ENCODE data around the gene RGL1.

Gene RGL1

DNA sequence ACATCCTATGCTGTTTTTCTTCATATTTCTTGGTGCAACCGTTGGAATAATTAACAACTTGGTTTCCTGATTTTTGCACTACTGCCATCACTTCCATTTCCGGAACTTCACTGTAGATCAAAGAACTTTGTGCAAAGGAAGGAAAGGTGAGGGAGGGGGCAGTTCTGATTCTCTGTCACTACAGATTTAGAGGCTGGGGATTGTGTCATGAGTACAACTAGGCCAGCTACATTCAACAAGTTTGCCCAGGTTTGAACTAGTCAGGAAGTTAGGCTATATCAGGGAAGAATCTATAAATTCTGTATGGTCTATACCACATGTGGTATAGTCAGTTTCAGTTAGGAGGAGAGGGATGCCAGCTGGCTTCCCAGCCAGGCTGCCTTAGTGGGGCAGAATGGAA, 84.2 kb downstream of the RGL1 start:
- DNase-seq (ENCODE audit: low read depth), result no peak

DNA sequence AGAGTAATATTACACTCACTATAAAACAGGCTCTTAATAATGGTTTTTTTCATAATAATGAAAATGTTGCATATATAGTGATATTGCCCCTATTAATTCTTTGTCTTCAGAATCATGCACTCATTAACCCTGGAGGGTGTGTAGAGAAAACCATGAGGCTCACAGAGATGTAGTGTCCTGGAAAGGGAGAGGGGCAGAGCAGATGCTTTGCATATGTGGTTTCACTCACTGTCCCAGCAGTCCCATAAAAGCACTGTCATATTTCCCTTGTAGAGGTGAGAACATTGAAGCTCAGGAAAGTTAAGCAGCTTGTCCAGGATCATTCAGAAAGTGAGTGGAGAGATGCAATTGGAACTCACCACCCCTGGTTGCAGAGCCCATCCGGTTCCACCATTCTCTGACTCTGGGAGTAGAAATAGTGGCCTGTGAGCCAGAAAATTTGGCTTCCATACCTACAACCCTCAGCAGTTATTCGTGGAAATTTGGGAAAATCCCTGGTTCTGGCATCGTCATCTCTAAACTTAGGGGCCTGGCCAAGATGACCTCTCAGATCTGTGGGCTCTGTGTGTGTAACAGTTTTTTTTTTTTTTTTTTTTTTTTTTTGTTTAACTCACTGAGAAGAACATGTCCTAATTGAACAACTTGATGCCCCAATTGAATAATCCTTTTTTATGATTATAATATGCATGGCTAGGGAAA, 86.4 kb downstream of the RGL1 start:
- no peak for DNase-seq (ENCODE audit: low read depth)

DNA sequence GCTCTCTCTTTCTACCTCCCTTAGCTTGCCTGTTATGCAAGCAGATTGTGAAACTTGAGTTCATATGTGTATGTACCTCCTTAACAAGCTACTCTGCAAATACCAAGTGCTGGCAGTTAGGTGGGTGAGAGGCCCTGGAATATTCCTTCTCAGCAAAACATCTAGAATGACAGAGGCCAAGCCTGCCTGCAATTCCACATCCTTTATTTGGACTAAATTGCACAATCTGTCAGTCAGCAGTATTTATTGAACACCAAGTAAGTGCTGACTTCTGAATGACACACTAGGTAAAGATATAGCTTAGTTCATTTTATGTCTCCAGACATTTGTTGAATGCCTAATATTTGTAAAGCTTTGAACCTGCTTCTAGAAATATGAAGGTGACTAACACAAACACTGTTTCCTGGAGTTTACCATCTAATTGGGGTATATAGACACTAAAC, 87.5 kb downstream of the RGL1 start:
- no peak for DNase-seq (ENCODE audit: low read depth)

DNA sequence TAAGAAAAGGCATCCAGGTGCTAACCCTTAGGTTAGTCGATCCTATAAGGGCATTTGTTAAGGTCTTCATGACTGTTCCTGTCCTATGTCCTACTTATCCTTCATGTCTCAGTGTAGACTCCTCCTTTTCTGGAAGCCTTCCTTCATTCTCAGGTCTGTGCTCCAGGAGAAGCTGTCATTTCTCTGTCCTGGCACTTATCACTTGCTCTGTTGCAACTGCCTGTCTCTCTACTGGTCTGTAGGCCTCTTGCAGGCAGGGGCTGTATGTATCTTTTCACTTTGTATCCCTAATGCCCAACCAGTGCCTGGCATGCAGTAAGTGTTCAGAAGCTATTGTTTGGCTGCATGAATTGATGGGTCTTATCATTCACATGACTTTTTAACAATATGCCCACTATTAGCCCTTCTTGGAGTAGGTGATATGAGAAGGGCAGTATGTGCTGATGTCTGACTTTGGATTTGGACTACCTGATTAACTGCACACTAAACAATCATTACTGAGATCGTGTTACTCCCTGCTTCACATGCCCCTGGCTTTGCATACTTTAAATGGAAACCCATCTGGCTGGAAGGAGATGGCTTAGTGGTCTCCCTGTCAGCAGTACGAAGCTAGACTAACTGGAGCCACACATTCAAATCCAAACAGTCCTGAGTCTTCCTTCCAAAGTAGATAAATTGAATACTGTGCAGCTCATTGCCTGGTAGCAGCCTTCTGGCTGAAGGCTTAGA, 88.8 kb downstream of the RGL1 start:
- DNase-seq (ENCODE audit: low read depth), result no peak

DNA sequence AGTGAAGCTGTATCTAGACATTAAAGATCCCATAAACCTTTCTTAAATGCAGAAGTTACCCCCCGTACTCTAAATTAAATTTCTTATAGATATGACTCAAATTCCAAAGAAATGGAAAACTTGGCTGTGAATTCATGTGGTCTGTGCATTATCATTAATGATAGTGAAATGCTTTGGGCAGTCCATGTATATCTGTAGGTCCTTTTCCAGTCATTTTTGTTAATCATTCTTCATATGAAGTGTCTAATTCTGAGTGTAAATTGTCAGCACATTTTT, 89.3 kb downstream of the RGL1 start:
- DNase-seq (ENCODE audit: low read depth), result no peak

DNA sequence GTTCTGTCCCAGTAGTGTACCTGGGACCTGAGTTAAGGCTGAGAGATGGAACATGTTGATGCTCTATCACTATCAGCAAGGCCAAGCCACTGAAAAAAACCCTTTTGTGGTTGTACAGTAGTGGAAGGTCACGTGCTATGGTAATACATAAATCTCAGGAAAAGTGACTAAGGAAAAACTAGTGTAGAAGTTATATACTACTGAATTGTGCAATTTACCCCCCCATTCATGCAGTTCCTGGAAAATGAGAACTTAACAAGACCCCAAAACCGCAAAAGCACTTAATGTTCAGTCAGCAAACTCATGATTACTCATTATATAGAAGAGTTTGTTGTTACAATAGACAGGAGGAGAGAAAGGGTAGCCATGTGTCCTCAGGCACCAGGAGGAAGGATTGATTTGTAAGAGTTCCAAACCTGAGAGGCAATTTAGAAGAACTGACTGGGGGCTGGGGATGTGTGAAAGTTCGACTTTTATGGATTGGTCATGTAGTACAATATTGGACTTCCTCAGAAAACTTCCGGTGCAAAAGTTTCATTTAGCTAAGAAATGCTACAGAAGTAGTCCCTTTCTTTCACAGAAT, 91.6 kb downstream of the RGL1 start:
- no peak for DNase-seq (ENCODE audit: low read depth)

DNA sequence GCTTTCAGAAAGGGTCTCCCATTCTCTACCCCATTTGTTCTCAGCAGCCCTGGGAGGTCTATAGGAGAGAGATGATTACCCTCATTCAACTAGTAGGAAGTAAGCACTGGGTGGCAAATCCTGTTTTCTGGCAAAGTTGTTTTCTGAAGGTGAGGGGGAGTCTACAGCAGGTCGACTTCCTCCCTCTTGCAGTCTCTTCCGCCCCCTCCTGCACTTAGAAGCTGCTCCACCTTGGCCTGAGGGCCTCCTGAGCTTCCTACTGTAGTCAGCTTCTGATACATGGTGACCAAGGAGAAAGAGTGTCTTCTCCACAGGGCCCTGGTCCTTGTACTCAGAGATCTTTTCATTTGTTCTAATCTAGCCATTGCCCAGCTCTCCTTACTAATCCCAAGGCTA, 93.1 kb downstream of the RGL1 start:
- DNase-seq (ENCODE audit: low read depth), result no peak

DNA sequence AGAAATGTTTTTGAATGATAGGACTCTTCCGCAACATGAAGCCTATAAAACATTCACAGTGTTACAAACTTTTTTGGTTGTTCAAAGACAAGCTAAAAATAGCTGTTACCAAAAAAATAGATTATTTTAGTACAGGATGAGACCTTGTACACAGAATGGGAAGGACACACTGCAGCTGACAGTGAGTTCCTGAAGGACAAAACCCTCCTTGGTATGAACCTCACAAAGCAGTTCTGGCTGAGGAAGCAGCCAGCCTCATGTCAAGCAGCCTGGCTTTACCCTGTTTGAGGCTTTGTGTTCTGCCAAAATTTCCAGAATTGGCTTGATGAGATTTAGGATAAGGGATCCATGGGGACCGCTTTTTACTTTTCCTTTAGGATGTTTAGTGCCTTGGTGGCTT, 93.7 kb downstream of the RGL1 start:
- no peak for DNase-seq (ENCODE audit: low read depth)

DNA sequence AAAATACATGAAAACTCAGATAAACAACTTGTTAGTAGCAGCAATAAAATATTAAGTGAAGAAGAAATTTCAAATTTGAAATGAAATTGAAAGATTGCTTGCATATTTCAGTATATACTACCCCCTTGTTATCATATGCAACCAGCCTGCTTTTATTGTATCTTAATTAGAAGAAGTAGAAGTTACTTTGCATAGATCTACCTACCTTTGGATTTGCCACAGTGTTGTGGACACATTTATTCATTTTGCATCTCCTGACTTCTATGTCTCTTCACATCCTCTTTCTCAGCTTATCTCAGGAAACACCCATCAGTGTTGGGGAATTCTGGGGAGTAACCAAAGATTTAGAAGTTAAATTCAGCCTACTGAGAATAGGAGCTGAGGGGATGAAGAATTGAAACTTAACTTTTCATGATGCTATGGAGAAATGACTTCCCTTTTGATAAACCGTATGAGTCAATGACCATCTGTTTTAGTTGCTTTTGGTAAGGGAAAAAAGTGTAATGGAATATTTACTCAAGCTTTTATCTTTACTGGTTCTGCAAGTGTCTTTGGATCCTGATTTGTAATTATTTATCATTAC, 96.9 kb downstream of the RGL1 start:
- DNase-seq (ENCODE audit: low read depth), result no peak

DNA sequence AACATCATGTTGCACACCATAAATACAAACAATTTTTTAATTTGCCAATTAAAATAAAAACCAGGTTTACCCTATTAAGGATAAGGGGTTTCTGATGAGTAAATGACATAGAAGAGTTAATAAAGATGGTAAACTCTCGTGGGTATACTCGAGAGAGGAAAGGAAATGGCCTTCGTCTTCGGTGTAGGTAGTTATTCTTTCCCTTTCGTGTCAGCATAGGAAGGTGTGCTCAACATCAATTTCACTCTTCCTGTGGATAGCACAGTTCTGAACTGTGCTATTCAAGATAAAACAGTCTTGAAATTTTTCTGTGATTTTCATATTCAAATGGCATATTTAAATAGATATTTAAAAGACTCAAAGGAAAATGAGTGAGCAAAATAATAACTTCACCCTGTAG, 98.2 kb downstream of the RGL1 start:
- DNase-seq (ENCODE audit: low read depth), result no peak

DNA sequence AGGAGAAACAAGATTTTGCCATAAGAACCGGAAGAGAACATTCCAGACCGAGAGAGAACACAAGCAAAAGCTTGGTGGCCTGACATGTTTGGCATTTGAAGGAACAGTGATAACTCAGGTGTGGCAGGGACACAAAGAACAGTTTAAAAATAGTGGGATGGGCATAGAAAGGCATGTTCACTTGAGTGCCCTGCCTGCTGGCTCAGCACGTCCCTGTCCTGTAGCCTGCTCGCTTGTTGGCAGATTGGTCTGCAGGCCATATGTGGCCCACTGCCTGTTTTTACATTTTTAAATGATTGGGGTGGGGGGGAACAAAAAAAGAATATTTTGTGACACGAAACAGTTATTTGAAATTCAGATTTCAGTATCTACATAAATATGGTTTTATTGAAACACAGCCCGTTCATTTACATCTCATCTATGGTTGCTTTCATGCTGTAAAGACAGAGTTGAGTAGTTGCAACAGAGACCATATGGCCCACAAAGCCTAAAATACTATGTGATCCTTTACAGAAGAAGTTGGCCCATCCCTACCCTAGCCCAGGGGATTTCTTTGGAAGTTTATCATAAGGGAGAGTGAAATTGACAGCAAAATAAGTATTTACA, 100.7 kb downstream of the RGL1 start:
- DNase-seq (ENCODE audit: low read depth), result no peak

DNA sequence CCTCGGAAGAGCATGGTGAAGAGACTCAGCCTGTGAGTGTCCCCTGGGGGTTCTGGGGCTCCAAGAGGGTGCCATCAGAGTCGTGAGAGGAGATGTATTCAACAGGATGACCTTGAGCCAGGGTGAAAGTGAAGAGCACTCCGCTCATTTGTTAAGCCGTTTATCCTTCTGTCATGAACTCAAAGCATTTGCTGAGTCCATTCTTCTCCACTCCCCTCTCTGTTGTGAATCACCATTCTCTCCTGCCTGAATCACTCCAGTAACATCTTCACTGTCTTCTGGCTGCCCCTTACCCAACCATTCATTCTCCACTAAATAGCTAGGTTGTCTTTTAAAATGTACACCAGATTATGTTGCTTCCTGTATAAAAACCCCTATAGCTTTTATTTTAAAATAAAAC, 102.2 kb downstream of the RGL1 start:
- DNase-seq (ENCODE audit: low read depth), result no peak

DNA sequence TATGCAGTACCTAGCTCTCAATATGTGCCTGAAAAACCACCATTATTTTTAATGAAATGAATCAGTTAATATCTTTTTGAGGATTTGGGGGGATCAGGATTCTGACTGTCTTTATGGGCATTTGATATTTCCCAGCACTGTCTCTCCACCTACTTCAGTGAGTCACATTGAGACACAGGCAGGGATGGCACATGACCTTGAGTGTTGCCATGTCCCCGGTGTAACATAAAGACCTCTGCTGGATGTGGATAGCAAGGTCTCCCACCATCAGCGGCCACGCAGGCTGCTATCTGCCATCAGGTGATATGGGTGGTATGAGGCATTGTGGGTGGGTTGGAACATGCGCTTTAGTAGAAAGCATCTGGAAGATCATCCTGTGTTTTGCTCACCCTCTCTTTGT, 103.2 kb downstream of the RGL1 start:
- no peak for DNase-seq (ENCODE audit: low read depth)

DNA sequence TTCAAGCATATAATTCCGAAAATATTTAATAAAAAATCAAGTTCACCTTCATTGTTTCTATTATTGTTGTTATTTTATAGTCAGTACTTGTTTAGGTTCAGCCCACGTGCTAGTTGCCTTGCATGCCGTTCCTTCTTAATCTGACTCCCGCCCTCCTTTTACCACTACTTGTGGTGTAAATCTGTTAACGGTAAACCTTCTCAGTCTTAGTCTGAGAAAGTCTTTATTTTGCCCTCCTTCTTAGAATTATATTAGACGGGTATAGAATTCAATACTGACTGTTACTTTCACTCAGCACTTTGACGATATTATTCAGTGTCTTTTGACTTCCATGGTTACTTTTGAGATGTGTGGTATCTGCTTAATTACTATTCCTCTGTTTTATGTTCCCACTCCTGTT, 104.8 kb downstream of the RGL1 start:
- DNase-seq (ENCODE audit: low read depth), result no peak

DNA sequence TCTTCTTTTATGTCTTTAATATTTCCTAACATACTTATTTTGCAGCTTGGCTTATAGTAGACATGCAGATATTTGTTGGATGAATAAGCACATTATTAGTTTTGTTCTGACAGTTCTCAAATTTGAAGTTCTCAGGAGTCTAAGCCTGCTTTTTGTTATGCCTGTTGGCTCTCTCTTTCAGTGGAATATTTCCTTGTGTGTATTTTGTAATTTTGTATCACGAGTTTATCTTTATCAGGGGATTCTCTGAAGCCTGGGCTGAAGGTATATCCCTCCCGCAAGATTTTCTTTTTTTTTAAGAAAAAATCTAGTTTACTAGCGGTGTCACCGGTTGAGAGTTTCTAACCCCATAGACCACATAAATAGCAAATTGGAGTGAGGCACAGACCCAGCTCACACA, 105.9 kb downstream of the RGL1 start:
- no peak for DNase-seq (ENCODE audit: low read depth)

DNA sequence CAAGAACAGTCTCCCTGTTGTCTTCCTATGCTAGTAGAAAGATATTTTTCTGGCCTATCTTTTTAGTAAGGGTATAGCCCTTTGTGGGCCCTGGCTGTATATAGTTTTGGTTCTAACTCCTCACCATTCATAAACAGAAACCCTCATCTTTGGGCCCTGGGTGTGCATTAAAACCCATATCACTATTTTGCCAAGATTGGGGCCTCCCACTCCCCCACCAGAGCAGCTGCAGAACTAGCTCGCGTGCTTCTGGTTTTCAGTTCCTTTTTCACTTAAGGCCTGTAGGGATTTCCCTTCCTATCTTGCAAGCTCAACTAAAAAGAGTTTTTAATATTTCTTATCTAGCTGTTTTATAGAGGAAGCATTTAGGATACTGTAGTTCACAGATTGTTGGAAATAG, 106.4 kb downstream of the RGL1 start:
- no peak for DNase-seq (ENCODE audit: low read depth)

DNA sequence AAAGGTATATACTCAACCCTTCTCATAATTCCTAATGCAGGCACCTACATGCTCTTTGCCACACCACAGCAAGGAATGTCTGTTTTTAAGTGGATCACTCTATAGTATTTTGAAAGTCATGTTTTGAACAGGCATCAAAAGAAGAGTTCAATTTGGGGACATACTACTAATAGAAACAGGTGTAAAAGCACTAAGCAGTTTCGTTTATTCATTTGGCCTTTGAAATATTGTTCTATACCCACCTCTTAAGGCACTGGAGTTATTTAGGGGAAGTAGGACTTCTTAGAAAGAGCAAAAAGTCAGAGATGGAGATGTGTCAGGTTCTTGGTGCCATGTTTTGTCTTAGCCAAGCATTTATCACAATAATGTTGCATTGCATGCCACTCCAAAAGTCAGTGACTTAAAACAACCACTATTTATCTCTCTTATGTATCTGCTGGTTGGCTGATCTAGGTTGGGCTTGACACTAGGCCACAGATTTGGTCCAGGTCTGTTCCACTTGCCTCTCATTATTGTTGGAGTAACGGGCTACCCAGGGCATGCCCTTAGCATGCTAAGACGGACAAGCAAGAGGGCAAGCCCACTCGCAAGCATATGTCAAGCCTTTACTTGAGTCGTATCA, 107.5 kb downstream of the RGL1 start:
- DNase-seq (ENCODE audit: low read depth), result no peak

DNA sequence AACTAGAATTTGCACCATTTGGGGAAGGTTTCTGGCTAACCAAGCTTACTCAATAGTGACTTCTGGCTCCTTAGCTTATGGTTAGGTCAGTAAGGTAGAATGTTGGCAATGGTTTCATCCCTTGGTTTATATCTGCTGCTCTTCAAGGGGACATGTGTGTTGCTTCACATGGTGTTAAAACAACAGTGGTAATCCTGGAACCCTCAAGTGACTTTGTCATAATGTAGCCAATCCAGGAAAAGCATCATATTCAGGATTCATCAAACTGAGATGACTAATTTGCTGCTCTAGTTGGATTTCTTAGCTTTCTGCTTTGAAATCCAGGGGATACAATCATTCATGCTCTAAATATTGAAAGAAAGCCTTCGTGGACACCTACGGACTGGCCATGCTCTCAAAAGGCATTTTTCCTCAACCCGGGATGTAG, 108.7 kb downstream of the RGL1 start:
- peak; percentile 53 for DNase-seq (ENCODE audit: low read depth)

DNA sequence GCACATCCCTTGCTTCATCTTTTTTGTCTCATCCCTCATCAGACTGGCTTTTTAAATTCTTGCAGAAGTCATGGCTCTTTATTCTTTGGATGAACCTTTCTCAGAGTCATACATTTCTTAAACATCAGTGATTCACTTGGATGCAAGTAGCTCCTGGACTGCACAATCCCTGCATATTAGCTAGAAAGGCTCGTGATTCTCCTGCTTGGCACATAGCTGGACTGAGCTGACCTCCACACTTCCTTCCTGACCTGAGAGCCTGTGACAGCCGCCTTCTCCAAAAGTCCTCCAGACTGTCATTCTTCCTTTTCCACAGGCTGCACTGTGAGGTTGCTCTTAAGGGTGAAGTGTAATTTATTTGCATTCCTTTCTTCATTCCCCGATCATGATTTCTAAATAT, 109.4 kb downstream of the RGL1 start:
- DNase-seq (ENCODE audit: low read depth), result peak; percentile 32

DNA sequence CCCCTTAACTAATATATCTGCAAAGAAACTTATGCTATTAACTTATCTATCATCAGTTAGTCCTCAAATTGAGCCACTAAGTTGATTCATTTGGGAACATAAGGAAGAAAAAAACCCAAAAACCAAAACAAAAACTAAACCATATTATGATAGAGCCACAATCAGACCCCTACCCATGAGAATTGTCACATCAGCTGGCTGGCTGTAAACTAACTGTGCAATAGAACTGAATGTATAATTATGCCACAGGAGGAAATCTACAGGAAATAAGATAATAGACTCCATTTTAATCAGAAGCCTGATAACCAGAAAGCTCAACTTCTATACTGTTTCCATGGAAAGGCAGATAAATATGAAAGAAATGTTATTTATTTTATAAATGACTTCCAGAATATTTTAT, 110.0 kb downstream of the RGL1 start:
- DNase-seq (ENCODE audit: low read depth), result no peak

DNA sequence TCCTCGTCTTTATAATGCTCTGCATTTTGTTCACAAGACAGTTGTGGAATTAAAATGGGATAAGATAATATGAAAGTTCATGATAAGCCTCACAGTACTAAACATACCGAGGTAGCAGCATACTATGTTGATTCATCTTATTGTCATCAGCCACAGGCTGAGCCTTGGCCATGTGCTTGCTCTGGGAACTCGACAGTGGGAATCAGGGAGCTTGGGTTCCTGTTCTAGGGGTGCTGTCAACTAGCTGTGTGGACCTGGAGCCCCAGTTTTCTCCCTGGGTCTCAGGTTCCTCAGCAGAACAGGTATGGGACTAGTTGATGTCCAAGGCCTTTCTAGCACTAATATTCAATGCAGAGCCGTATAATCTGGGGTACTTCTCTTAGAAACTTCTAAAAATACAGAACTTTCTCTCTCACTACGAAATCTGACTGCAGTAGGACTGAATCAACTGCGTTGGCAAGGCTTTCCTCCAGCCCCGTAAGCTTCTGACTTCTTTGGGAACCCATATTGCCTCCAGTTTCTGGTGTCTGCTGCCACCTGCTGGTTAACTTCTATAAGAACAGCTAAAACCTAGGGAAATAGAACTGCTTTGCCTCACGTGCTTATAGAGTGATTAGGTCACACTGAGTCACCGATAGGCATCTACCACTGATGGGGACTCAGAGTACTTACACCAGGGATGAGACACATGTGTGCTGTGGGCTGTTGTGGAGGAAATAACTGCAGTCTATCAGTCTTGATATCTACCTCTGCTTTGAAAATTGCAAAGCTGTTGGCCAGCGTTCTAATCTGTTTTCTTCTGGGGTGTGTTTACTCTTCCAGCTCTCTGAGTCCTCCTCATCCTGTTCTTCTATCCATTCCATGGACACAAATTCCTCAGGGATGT, 110.9 kb downstream of the RGL1 start:
- peak; percentile 95 for DNase-seq (ENCODE audit: low read depth)

DNA sequence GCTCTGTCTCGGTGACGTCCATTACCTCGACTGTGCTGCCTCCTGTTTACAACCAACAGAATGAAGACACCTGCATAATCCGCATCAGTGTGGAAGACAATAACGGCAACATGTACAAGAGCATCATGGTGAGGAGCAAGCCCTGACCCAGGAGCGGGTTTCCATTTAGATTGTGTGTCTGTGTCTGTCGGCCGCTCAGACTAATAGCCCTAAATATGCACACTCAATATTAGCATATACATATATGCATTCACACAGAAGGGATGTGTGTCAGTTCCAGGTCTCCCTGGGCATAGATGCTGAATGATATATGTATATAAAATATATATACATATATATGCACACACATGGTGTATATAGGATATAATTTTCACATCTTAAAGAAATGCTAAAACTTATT, 111.7 kb downstream of the RGL1 start:
- DNase-seq (ENCODE audit: low read depth), result no peak

Measured in stromal cell of bone marrow (primary cell).